ENCODE results near the gene PLEK2.

The PLEK2 gene

DNA sequence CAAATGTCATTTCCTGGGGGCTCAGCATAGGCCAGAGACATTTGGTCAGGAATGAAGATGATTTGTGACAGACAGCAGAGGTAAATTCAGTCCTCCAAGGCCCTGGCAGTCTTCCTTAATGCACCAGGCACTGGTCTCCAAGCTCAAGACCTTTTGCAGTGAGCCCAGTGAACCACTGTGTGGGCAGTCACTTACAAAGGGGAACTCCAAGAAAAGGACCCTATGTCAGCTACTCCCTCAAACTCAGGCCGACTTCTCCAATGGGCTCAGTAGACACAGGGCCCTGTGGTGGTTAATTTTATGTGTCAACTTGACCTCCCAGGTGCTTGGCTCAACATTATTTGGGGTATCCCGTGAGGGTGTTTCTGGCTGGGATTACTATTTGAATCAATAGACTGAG lies 29.3 kb upstream of the PLEK2 start:
- no peaks in the 10 kb centered on the region for H3K4me1 ChIP-seq (ENCODE audit: control extremely low read depth in 1 of 4, control insufficient read depth in 4 of 4, insufficient read depth in 4 of 4, low read length in 3 of 4)
- H3K27me3 ChIP-seq (replicated peaks in 2 of 5; ENCODE audit: control insufficient read depth in 4 of 5, insufficient read depth in 5 of 5, low read length in 4 of 5) = peaks cover 0 to 10% (median 3%) of the 10 kb centered on the region in 5 experiments
- H3K27ac ChIP-seq (ENCODE audit: insufficient read depth in 1 of 2, low read depth in 1 of 2, low read length in 2 of 2, poor library complexity in 1 of 2, severe bottlenecking in 2 of 2) = no peak overlapping the region
- CTCF ChIA-PET = interaction anchor here (1.5 kb wide), 2 partner anchors 13 to 108 kb away, joined by 3 to 5 read pairs; no protein-coding TSS in a partner anchor
- WGBS (ENCODE audit: insufficient coverage) = 100% methylated on average over 1 of the region's 2 CpGs
- H3K36me3 ChIP-seq (ENCODE audit: control insufficient read depth in 4 of 4, insufficient read depth in 4 of 4, low read length in 3 of 4) = no peaks in the 10 kb centered on the region
- DNase-seq = no peak
- POLR2A ChIA-PET = no interaction called here
- H3K4me3 ChIP-seq (ENCODE audit: control insufficient read depth in 1 of 7, extremely low read depth in 1 of 7, insufficient read depth in 4 of 7, low read depth in 2 of 7, low read length in 6 of 7) = no peak overlapping the region
- H3K9me3 ChIP-seq (ENCODE audit: control extremely low read depth in 1 of 5, control insufficient read depth in 4 of 5, insufficient read depth in 2 of 5, low read depth in 1 of 5, low read length in 4 of 5) = no peaks in the 10 kb centered on the region

DNA sequence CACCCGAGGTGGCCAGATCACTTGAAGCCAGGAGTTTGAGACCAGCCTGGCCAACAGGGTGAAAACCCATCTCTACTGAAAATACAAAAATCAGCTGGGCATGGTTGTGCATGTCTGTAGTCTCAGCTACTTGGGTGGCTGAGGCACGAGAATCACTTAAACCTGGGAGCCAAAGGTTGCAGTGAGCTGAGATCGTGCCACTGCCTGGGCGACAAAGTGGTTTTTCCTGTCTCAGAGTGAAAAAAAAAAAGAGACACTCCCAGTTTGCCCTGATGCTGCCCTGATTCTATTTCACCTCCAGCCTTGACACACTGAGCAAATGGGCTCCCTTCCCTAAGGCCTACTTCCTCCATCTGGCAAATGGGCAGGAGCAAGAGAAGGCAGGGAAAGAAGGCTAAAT lies 28.5 kb upstream of the PLEK2 start:
- ChIA-PET POLR2A (no interaction called here), CTCF (interaction anchor here (1.5 to 1.7 kb wide), 3 partner anchors 13 to 144 kb away, joined by 3 to 5 read pairs (median 4); no protein-coding TSS in a partner anchor)
- no peaks in the 10 kb centered on the region for H3K9me3 ChIP-seq (ENCODE audit: control extremely low read depth in 1 of 5, control insufficient read depth in 4 of 5, insufficient read depth in 2 of 5, low read depth in 1 of 5, low read length in 4 of 5)
- 95% methylated on average over 4 of the region's 4 CpGs for WGBS (ENCODE audit: insufficient coverage)
- H3K4me3 ChIP-seq (ENCODE audit: control insufficient read depth in 1 of 7, extremely low read depth in 1 of 7, insufficient read depth in 4 of 7, low read depth in 2 of 7, low read length in 6 of 7) = no peak overlapping the region
- H3K27ac ChIP-seq (ENCODE audit: insufficient read depth in 1 of 2, low read depth in 1 of 2, low read length in 2 of 2, poor library complexity in 1 of 2, severe bottlenecking in 2 of 2) = no peak overlapping the region
- no peaks in the 10 kb centered on the region for H3K4me1 ChIP-seq (ENCODE audit: control extremely low read depth in 1 of 4, control insufficient read depth in 4 of 4, insufficient read depth in 4 of 4, low read length in 3 of 4)
- no peaks in the 10 kb centered on the region for H3K36me3 ChIP-seq (ENCODE audit: control insufficient read depth in 4 of 4, insufficient read depth in 4 of 4, low read length in 3 of 4)
- DNase-seq = no peak
- H3K27me3 ChIP-seq (replicated peaks in 2 of 5; ENCODE audit: control insufficient read depth in 4 of 5, insufficient read depth in 5 of 5, low read length in 4 of 5) = peaks cover 0 to 16% (median 4%) of the 10 kb centered on the region in 5 experiments

DNA sequence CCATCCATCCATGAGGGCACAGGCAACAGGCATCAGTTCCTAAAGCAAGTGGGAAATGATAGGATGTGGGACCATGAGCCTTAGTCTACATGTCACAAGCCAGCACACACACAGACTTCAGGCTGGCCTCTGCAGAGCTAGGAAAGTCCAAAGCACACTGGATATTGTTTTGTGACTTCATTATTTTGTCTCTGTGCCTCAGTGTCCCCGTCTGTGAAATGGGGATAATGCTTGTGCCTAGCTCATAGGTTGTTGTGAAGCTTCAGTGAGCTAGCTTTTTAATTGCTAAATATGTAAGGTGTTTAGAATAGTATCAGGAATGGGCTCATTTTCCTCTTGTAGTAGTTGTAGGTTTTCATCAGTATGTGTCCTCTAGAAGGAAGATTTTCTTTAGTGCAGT lies 27.0 kb upstream of the PLEK2 start:
- Histone ChIP-seq H3K9me3 (ENCODE audit: control extremely low read depth in 1 of 5, control insufficient read depth in 4 of 5, insufficient read depth in 2 of 5, low read depth in 1 of 5, low read length in 4 of 5) (no peaks in the 10 kb centered on the region), H3K27ac (ENCODE audit: insufficient read depth in 1 of 2, low read depth in 1 of 2, low read length in 2 of 2, poor library complexity in 1 of 2, severe bottlenecking in 2 of 2) (no peak overlapping the region), H3K4me3 (ENCODE audit: control insufficient read depth in 1 of 7, extremely low read depth in 1 of 7, insufficient read depth in 4 of 7, low read depth in 2 of 7, low read length in 6 of 7) (no peak overlapping the region), H3K4me1 (ENCODE audit: control extremely low read depth in 1 of 4, control insufficient read depth in 4 of 4, insufficient read depth in 4 of 4, low read length in 3 of 4) (no peaks in the 10 kb centered on the region), H3K36me3 (ENCODE audit: control insufficient read depth in 4 of 4, insufficient read depth in 4 of 4, low read length in 3 of 4) (no peaks in the 10 kb centered on the region), H3K27me3 (replicated peaks in 2 of 5; ENCODE audit: control insufficient read depth in 4 of 5, insufficient read depth in 5 of 5, low read length in 4 of 5) (peaks cover 0 to 15% (median 0%) of the 10 kb centered on the region in 5 experiments)
- POLR2A ChIA-PET = no interaction called here
- CTCF ChIA-PET = interaction anchor here (0.8 to 1.7 kb wide), 6 partner anchors 9 to 265 kb away, joined by 3 to 11 read pairs (median 4); no protein-coding TSS in a partner anchor
- WGBS (ENCODE audit: insufficient coverage) = 83% methylated on average over 1 of the region's 1 CpG
- DNase-seq = no peak

DNA sequence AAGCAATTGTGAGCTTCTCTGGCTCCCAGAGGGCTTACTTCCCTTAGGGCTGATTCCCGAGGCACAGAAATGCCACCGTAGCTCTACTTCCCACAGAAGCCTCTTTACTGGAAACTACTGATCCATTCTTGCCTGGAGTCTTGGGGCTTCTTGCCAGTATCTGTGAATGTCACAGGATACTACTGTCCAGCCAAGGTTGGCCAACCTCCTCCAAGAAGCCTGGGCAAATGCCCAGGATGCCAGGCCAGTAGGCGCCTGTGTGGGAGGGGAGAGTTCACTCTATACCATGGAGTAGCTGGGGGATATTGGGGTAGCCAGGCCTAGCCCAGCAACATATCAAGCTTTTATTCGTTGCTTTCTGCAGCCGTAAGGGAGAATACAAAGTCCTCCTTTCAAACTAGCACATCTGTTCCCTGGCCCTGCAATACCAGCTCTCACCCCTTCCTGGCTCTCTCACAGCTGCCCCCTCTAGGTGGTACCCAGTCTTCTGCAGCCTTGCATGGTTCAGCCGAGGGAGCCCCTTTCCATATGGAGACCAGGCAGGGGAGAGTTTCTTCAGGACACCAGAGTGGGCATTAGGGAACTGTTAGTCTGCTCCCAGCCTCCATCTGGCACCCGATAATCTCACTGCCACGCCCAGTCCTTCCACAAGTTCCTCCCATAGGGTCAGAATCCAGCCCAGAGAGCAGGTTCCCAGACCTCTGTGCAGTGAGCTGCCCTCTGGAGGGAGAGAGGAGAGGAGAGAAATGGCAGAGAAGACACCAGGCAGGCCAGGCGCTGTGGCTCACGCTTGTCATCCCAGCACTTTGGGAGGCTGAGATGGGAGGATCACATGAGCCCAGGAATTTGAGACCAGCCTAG lies 24.3 kb upstream of the PLEK2 start:
- Histone ChIP-seq H3K4me1 (ENCODE audit: control extremely low read depth in 1 of 4, control insufficient read depth in 4 of 4, insufficient read depth in 4 of 4, low read length in 3 of 4) (no peaks in the 10 kb centered on the region), H3K4me3 (ENCODE audit: control insufficient read depth in 1 of 7, extremely low read depth in 1 of 7, insufficient read depth in 4 of 7, low read depth in 2 of 7, low read length in 6 of 7) (no peak overlapping the region), H3K36me3 (ENCODE audit: control insufficient read depth in 4 of 4, insufficient read depth in 4 of 4, low read length in 3 of 4) (no peaks in the 10 kb centered on the region), H3K27me3 (replicated peaks in 2 of 5; ENCODE audit: control insufficient read depth in 4 of 5, insufficient read depth in 5 of 5, low read length in 4 of 5) (peaks cover 0 to 15% (median 0%) of the 10 kb centered on the region in 5 experiments), H3K27ac (ENCODE audit: insufficient read depth in 1 of 2, low read depth in 1 of 2, low read length in 2 of 2, poor library complexity in 1 of 2, severe bottlenecking in 2 of 2) (no peak overlapping the region), H3K9me3 (ENCODE audit: control extremely low read depth in 1 of 5, control insufficient read depth in 4 of 5, insufficient read depth in 2 of 5, low read depth in 1 of 5, low read length in 4 of 5) (no peaks in the 10 kb centered on the region)
- 96% methylated on average over 5 of the region's 10 CpGs for WGBS (ENCODE audit: insufficient coverage)
- CTCF ChIA-PET = interaction anchor here (1.4 to 2.5 kb wide), 3 partner anchors 9 to 136 kb away, joined by 3 to 11 read pairs (median 6); no protein-coding TSS in a partner anchor
- DNase-seq = no peak
- POLR2A ChIA-PET = no interaction called here

DNA sequence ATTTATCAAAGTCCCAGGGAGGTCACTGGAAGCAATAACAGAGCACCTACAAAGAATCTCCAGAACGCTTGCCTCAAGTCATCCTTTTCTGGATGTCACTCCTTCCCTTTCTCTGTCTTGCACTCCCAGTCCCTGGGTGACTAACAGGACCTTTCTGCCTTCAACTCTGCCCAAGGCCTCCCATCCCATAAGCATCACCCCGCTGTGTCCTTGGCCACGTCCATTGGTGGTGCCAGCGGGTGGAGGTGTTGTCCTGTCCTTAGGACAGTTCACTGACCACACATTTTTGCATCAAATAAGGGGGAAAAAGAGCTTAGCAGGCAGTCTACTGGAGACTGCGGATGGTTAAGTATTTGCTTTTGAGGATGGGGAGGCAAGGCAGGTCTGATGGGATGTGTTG lies 23.6 kb upstream of the PLEK2 start:
- no peaks in the 10 kb centered on the region for H3K9me3 ChIP-seq (ENCODE audit: control extremely low read depth in 1 of 5, control insufficient read depth in 4 of 5, insufficient read depth in 2 of 5, low read depth in 1 of 5, low read length in 4 of 5)
- POLR2A ChIA-PET = no interaction called here
- 83% methylated on average over 3 of the region's 5 CpGs for WGBS (ENCODE audit: insufficient coverage)
- no peak for DNase-seq
- H3K36me3 ChIP-seq (ENCODE audit: control insufficient read depth in 4 of 4, insufficient read depth in 4 of 4, low read length in 3 of 4) = no peaks in the 10 kb centered on the region
- no peak overlapping the region for H3K27ac ChIP-seq (ENCODE audit: insufficient read depth in 1 of 2, low read depth in 1 of 2, low read length in 2 of 2, poor library complexity in 1 of 2, severe bottlenecking in 2 of 2)
- H3K4me1 ChIP-seq (ENCODE audit: control extremely low read depth in 1 of 4, control insufficient read depth in 4 of 4, insufficient read depth in 4 of 4, low read length in 3 of 4) = no peaks in the 10 kb centered on the region
- CTCF ChIA-PET = interaction anchor here (1.0 to 2.5 kb wide), 4 partner anchors 9 to 142 kb away, joined by 3 to 11 read pairs (median 5); no protein-coding TSS in a partner anchor
- H3K27me3 ChIP-seq (replicated peaks in 2 of 5; ENCODE audit: control insufficient read depth in 4 of 5, insufficient read depth in 5 of 5, low read length in 4 of 5) = peaks cover 0 to 18% (median 0%) of the 10 kb centered on the region in 5 experiments
- H3K4me3 ChIP-seq (ENCODE audit: control insufficient read depth in 1 of 7, extremely low read depth in 1 of 7, insufficient read depth in 4 of 7, low read depth in 2 of 7, low read length in 6 of 7) = no peak overlapping the region

DNA sequence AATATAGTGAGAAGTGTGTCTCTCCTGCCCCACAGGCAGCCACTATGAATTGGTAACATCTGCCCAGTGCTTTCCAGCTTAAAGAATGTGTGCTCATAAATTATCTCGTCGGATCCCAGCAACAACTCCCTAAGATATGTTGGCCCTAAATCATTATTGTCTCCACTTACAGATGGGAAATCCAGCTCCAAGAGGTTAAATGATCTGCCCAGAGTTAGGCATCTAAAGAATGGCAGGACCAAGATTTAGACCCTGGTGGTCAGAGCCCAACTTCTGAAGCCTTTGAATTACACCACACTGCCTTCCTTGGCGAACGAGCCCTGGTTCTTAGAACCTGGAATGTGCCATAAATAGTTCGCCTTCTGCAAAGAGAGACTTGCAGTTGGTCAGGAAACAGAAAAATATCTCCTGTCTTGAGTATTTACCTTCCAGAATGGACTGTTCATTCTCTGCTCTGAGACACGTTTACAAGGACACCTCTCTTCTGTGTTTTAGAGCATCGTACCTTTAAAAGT lies 20.1 kb upstream of the PLEK2 start:
- peaks cover 0 to 4% (median 1%) of the 10 kb centered on the region in 4 experiments for H3K4me1 ChIP-seq (ENCODE audit: control extremely low read depth in 1 of 4, control insufficient read depth in 4 of 4, insufficient read depth in 4 of 4, low read length in 3 of 4)
- CTCF ChIA-PET = interaction anchor here (1.1 to 11.4 kb wide), 8 partner anchors 14 to 349 kb away, joined by 3 to 238 read pairs (median 5); no protein-coding TSS in a partner anchor
- no peak overlapping the region for H3K27ac ChIP-seq (ENCODE audit: insufficient read depth in 1 of 2, low read depth in 1 of 2, low read length in 2 of 2, poor library complexity in 1 of 2, severe bottlenecking in 2 of 2)
- POLR2A ChIA-PET = no interaction called here
- H3K9me3 ChIP-seq (ENCODE audit: control extremely low read depth in 1 of 5, control insufficient read depth in 4 of 5, insufficient read depth in 2 of 5, low read depth in 1 of 5, low read length in 4 of 5) = no peaks in the 10 kb centered on the region
- H3K27me3 ChIP-seq (replicated peaks in 2 of 5; ENCODE audit: control insufficient read depth in 4 of 5, insufficient read depth in 5 of 5, low read length in 4 of 5) = peaks cover 0 to 22% (median 0%) of the 10 kb centered on the region in 5 experiments
- WGBS (ENCODE audit: insufficient coverage) = 78% methylated on average over 7 of the region's 7 CpGs
- H3K36me3 ChIP-seq (ENCODE audit: control insufficient read depth in 4 of 4, insufficient read depth in 4 of 4, low read length in 3 of 4) = no peaks in the 10 kb centered on the region
- no peak for DNase-seq
- H3K4me3 ChIP-seq (ENCODE audit: control insufficient read depth in 1 of 7, extremely low read depth in 1 of 7, insufficient read depth in 4 of 7, low read depth in 2 of 7, low read length in 6 of 7) = no peak overlapping the region

Data from common myeloid progenitor, CD34-positive (primary cell).